ENCODE data around the gene OXSR1.
"Not testable (repeated sequence)": the region's sequence is repeated elsewhere in the genome, so short reads cannot be mapped to it uniquely, and the experiment has no call there.

Gene OXSR1

DNA sequence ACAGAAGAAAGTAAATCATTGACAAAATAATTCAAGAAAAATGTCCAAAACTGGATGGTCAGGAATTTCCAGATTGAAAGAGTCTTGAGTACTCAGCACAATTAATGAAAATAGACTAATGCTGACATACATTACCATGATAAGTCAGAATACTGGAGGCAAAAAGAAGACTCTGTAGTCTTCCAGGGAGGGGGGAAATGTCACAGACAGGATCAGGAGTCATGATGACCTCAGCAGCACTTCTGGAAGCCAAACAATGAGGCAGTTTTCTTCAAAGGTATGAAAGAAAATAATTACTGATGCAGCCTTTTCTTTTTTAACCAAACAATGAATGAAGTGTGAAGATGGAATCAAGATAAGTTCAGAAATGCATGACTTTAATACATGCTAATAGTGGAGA, 70.1 kb downstream of the OXSR1 start:
- no peak for DNase-seq

DNA sequence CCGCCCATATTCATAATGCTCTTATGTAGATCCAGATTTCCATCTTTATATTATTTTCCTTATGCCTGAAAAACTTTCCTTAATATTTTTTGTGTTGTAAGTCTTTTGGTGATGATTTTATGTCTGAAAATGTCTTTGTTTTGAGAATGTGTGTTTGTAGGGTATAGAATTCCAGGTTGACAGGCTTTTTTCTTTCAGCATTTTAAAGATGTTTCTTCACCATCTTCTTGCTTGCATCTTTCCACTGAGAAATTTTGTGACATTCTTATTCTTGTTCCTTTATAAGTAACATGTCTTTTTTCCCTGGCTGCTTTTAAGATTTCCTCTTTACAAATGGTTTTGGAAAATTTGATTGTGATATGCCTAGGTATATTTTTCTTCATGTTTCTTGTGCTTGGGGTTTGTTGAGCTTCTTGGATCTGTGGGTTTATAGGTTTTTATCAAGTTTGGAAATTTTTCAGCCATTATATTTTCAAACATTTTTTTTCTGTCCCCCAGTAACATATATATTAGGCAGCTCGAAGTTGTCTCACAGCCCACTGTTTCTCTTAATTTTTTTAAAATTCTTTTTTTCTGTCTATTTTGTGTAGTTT, 73.2 kb downstream of the OXSR1 start:
- DNase-seq = no peak

DNA sequence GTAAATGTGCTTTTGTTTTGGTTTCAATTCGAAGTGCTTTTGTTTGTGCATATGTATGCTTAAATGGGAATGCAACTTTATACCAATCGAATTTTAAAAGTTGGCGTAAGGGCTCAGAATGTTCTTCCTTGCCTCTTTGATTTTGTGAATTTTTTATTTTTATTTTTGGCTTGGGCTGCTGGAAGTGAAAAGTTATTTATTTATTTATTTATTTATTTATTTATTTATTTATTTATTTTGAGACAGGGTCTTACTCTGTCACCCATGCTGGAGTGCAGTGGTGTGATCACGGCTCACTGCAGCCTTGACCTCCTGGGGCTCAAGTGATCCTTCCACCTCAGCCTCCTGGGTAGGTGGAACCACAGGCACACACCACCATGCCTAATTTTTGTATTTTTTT, 77.5 kb downstream of the OXSR1 start:
- DNase-seq = not testable (repeated sequence)

DNA sequence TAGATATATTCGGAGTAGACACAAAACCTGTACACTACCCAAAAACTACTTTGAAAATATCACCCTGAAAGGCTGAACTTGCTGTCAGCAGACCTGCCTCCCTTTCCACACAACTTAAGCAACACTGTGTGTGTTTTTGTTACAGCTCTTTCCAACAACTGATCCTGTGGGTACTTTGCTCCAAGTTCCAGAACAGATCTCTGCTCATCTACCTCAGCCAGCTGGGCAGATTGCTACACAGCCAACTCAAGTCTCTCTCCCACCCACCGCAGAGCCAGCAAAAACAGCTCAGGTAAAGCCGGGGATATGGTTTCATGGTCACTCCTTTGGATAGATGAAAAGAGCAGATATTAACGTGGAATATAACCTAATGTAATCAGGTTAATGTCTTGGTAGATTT, 80.6 kb downstream of the OXSR1 start:
- no peak for DNase-seq

DNA sequence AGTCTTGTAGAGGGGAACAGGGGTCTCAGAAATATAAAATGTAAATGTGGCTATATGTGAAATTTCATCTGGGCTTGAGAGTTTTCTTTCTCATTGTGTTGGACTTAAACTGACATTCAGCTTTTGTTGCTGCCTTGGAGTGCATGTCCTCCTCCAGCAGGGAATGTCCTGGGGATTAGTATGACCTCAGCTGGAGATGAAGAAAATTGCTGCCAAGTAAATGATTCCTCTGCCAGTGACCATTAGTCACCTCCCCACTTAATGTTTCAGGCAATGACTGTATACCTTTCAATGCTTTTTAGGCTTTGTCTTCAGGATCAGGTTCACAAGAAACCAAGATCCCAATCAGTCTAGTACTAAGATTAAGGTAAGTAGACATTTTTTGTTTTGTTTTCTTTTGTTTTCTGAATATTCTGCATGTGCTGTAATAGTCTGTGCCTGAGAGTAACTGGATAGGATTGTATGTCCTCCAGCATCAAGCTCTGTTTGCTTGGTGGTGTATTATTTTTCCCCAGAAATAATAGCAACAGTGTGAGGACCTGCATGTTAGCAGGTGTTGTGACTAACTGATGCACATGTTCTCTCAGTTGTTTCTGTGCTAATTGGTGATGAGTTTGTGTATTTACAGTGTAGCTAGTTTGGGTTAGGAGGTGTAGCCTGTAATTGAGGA, 82.2 kb downstream of the OXSR1 start:
- DNase-seq = no peak

DNA sequence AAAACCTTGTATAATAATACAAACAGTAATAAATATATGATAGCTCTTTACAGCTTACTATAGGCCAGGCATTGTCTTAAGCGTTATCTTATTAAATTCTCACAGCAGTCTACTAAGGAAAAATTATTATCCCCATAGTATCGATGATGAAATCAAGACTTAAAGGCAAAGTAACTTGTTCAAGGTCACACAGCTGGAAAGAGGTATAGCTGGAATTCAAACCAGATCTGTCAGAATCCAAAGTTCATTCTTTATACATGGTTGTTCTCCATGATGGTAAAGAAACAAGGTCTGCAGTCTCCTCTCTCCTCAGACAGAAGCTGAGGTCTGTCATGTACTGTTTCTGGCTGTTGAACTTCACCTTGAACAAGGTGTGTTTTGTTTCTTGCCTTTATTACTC, 84.9 kb downstream of the OXSR1 start:
- DNase-seq = no peak

DNA sequence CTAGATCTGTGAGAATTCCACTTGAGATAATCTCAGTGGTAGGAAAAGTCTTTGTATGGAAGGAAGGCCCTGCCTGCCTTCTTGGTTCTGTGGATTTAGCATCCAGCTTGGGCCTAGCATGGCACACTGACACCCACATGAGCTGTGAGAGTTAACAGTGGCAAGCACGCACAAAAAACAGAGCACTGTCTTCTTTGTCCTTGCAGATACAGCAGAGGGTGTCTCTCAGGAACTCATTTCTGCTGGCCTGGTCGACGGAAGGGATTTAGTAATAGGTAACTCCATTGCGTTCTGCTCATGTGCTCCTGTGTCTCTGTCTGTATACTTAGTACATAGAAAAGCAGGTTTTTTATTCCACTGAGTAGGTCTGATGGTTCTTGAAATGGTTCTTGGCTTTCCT, 85.9 kb downstream of the OXSR1 start:
- no peak for DNase-seq

DNA sequence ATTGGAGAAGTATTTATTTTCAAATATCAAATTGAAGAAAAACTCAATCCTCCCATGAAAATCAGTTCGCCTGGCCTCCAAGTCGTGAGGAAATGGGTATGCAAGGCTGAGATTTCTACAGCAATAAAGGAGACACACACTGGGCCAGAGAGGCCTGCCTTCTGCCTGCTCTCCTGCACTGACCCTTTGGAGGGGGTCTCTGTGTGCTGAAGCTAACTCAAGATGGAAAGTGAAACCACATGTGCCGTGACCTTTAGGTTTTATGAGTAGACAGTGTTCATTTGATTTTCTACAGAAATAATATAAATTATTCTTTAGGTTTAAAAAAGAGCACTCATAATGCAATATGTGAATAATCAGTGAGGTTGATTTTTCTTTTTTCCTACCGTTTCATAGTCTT, 88.4 kb downstream of the OXSR1 start:
- DNase-seq = no peak

DNA sequence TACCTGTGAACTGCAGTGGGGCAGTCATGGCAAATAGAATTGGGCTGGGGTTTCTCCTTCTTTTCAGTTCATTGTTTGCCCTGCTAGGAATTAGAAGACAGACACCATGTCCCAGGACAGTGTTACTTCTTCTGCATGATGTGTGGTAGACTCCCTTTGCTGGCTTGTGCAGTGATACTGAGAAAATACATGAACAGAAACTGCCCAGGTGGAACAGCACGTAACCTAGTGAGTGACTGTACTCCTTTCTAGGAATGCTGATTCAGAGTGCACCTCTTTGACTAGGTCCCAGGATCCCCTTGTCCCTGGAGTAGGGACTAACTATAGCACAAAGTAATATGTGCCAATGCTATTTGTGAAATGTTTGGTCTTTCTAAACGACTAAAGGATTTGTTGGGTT, 89.5 kb downstream of the OXSR1 start:
- no peak for DNase-seq

DNA sequence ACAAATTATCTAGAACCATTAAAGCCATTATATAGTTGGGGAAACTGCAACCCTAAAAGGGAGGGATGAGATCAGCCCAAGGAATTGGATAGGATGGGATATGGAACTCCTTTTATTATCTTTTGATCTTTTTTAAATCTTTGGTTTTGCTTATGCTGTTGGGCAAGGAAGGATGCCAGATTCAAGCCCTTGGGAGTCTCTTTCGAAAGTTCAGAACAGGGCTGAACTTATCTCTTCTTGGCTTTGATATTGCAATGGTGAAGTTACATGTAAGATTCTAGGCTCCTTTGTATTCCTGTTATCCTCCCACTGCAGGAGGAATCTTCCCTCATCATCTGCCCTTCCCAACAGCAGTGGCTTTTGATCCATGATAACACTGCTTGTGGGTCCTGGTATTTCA, 90.3 kb downstream of the OXSR1 start:
- DNase-seq = no peak

DNA sequence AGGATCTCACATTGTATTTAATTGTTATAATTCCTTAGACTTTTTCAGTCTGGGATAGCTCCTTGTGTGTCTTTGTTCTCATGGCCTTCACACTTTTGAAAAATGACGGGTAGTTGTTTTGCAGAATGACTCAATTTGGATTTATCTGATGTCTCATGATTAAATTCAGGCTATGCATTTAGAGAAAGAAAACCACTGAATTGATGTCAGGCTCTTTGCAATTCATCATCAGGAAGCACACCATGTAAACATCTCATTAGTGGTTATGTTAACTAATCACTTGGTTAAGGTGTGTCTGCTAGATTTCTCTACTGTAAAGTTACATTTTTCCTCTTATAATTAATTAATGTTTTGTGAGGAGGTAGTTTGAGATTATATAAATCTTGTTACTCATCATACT, 92.2 kb downstream of the OXSR1 start:
- DNase-seq = no peak

DNA sequence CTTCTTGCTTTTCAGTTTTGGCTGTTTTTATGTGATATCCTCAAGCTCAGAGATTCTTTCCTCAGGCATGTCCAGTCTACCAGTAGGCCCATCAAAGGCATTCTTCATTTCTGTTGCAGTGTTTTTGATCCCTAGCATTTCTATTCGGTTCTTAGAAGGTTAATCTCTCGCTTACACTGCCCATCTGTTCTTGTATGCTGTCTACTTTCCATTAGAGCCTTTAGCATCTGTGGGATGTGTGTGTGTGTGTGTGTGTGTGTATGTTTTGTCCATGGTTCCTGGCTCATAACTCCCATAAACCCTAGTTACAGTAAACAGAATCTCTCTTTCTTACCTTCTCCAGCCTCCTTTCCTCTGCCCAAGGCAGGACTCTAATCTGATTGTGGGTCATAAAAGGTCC, 95.1 kb downstream of the OXSR1 start:
- no peak for DNase-seq

DNA sequence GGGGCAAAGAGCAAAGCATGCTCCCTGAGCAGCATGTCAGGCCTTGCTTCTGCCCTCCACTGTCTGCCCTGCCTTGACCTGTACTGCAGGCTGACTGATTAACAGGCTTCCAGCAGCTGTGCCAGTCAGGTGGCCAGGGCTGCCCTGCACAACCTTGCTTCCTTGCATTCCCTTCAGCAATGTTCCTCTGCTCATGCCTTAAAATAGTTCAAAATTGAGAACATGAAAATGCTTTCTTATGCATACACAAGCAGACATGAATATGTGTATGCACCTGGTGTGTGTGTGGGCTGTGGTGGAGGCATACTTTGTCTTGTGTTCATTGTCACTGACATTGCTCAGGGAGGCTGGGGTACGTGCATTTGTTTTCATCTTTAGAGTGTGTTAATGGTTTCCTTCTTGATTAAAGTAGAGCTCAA, 99.0 kb downstream of the OXSR1 start:
- no peak for DNase-seq

DNA sequence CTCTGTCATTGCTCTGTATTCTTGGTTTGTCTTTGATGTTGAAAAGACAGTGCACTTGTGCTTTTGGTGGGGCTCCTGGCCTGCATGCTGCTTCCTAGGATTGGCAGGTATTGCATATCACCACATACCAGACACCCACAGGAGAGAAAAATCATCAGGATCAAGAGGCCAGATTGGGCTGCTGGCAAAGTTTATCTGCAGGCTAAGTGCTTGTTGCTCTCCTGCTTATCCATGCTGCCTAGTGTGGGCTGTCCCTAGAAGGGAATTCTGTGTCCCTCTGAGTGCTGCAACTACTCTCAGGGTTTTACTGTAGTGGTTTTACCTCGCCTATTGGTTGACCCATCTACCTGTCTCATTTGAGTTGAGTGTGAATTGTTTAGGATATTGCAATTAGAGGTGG, 99.4 kb downstream of the OXSR1 start:
- no peak for DNase-seq

DNA sequence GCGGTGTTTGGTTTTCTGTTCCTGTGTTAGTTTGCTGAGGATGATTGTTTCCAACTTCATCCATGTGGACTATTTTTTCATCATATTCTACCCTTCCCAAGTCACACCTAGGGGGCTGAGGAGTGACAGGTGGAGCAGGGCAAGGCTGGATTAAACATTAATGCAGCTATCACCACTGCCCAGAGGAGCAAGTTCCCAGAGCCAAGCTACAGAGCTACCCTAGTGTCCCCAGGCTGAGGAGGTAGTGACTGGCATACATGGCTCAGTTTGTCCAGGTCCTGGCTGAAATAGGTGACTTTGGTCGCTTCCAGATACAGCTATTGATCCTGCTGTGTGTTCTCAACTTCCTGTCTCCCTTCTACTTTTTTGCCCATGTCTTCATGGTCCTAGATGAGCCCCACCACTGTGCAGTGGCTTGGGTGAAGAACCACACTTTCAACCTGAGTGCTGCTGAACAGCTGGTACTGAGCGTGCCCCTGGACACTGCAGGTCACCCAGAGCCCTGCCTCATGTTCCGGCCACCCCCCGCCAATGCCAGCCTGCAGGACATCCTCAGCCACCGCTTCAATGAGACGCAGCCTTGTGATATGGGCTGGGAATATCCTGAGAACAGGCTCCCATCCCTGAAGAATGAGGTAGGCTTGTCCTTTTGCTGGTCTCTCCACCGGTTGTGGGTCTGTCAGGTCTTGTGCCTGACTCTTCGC, 100.4 kb downstream of the OXSR1 start, which contains the start of gene SLC22A13:
TSS of gene SLC22A13 (plus strand) at position 209 of the 704 bp plus-strand sequence. CDS start at position 258, 49 bp downstream.
- DNase-seq = no peak

DNA sequence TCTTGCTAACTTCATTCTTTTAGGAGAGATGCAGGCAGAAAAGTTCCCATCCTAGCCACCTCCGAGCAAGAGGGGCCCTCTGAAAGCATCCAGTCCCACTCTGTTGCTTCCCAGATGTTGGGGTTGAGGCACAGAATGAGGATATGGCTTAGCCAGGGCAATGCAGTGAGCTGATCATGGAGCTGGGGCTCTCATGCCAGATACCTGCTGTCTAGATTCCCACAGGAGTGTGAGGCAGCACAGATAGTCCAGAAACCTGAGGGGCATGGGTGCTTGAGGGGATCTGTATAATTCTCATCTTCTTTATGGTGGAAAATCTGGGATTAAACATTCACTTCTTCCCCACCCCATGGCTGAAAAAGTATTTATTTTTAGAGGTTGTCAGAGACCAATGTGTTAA, 101.5 kb downstream of the OXSR1 start:
- no peak for DNase-seq

DNA sequence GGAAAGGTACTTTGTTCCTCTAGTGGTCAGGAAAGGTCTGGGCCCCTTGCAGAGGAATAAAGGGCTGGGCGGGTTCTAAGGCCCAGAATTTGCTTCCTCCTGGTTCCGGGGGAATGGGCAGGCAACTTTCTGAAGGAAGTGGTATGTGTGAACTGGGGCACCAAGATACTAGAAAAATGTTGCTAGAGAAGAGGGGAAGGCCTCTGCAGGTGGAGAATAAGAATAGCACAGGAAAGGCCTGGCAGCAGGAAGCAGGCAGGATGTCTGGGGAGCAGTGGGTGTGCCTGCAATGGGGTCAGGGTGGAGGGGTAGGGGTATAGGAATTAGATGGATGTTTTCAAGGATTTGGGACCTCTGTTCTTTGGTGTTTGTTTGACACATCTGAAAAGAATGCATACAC, 102.3 kb downstream of the OXSR1 start:
- no peak for DNase-seq

DNA sequence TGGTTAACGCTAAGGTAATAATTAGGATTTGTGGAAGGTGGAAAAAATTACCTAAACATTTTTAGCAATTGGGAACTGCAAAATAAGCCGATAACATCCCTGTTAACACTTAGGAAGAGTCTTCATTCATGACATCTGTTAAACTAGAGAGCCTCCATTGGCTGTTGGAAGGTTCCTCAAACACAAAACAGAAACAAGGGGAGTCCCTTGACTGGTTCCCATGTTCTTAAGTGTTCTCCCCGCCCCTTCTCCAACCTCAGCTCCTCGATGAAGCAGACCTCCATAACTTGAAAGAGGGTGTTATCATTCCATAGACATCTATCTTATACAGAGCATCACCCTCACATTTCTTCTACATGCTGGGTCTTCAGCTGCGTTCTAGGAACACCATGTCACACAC, 102.8 kb downstream of the OXSR1 start:
- DNase-seq = no peak

DNA sequence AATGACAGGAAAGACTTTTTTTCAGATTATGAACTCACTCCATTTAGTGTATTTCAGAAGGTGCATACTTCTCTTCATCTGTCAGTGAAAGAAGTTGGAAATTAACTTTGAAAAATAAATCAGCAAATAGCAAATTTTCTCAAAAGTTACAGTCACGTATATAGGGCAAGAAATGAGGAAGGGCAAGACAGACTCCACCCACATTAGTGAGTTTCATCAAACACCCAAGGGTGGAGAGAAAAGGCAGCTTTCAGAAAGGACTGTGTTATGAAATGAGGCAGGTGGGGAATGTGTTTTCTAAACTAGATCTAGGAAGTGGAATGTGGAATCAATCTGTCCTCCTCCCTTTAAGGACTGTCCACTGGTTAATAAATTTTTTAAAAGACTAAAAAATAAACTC, 103.2 kb downstream of the OXSR1 start:
- no peak for DNase-seq

DNA sequence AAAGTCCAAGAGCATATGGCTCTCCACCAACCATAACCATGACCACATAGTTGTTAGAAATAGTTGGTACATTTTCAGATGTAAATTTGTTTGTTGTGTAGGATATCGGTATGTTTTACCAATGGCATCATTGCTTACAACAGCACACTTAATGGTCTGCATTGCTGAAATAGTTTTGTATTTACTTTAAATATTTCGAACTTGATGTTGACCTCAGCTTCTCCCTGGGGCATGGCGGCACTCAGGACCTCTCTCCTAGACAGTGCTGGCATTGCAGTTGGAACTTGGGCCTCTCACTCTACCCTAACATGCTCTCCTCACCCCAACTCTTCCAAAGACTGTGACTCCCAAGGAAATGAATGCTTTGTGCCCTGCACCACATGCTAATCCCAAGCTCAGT, 105.3 kb downstream of the OXSR1 start:
- DNase-seq = no peak

DNA sequence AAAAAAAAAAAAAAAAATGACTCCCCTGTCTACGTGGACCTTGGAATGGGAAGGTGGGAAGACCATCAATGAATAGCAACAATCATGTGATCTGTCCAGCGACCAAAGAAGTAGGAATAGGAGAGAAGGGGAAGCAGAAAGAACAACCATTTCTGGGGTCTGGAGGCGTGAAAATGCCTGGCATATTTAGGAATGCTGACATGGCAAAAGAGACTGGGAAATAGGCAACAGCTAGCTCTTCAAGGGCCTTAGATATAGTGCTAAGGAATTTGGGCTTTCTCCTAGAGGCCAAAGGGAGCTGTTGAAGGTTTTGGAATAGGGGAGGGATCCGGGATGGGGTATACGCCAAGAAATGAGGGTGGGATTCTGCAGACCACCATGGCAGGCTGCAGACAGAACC, 106.2 kb downstream of the OXSR1 start:
- DNase-seq = no peak

DNA sequence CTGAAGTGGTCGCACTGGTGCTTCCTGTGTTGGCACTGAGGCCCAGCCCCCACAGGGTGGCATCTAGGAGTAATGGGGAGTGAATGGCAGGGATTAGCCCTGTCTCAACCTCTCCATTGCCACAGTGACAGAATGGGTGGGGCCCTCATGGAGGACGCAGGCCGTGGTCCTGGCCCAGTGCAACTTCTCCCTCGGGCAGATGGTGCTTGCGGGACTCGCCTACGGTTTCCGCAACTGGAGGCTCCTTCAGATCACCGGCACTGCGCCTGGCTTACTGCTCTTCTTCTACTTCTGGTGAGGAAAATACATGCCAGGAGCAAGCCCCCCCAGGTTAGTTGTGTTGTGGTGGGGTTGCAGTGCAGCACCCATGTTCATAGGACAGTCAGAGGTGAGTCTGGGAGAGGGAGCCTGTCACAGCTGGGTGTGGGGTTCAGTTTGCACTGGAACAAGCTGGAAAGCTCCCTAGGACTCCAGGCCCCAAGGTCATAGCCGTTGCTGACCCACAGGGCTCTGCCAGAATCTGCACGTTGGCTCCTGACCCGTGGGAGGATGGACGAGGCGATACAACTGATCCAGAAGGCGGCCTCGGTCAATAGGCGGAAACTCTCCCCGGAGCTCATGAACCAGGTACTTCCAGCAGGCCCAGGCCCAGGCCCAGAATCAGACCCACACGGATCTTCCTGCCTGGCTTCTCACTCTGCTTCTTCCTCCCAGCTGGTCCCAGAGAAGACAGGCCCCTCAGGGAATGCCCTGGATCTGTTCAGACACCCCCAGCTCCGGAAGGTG, 109.7 kb downstream of the OXSR1 start:
- no peak for DNase-seq

DNA sequence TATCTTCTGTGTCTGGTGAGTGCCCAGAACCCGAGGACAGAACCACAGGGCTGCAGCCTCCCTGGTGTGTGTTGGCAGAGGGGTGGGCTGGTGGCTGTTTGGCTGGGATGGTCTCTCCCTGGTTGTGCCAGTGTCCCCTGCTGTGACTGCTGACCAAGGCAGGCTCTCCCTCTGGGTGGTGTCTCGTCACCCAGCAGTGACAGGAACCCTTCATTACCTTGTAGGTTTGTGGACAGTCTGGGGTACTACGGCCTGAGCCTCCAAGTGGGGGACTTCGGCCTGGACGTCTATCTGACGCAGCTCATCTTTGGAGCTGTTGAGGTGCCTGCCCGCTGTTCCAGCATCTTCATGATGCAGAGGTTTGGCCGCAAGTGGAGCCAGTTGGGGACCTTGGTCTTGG, 110.3 kb downstream of the OXSR1 start:
- no peak for DNase-seq
